GM12878 (cell line): ENCODE results near the gene KLF12. TPM values are rescaled to one million over a fixed set of nuclear protein-coding genes. Genes with fewer than 3 reads are reported as not detected.

Experiments used
- ATAC-seq: fragments of 200-7000 bp; cut with Tn5 transposase; 3 replicates; pipeline ENCODE4 v1.9.1; 2020; ENCODE audit warnings: mild to moderate bottlenecking, moderate library complexity
- BruUV-seq: library from RNA; stranded (reverse); fragments of 400-500 nt; replicated peaks from 2 replicates; lab custom pipeline; 2021; lab: Mats Ljungman, UMichigan
- CTCF ChIA-PET: fragments of 300-600 bp; sonication (Branson Sonifier 250); formaldehyde crosslinking; extraction: SDS; loops from one replicate; lab custom pipeline; 2021; ENCODE audit warnings: inconsistent platforms; lab: Yijun Ruan, JAX
- POLR2A ChIA-PET: fragments of 350-600 bp; formaldehyde crosslinking; extraction: SDS; loops from one replicate; lab custom pipeline; 2021; ENCODE audit warnings: inconsistent platforms; lab: Charles Lee
- RAD21 ChIA-PET: fragments of 300-600 bp; sonication (Branson Sonifier 250); formaldehyde crosslinking; loops from one replicate; lab custom pipeline; 2023; ENCODE audit warnings: antibody characterized with exemption; ENCODE audit not compliant: unreplicated experiment; lab: Charles Lee
- SMC1A ChIA-PET: fragments of 300-600 bp; sonication (Branson Sonifier 250); formaldehyde crosslinking; loops from one replicate; lab custom pipeline; 2023; ENCODE audit not compliant: unreplicated experiment, uncharacterized antibody; lab: Charles Lee
- DNase-seq: peaks from one replicate; pipeline ENCODE4 v3.0.0-alpha.2; 2011; ENCODE audit warnings: low read depth, low spot score
- FAIRE-seq: peaks from 3 replicates; lab custom pipeline; 2011; peaks lifted over from hg19 to GRCh38; lab: Jason Lieb, UNC
- H2AFZ ChIP-seq: 2 replicates; pipeline ENCODE4 v1.6.0; 2011; ENCODE audit warnings: low read depth, low read length, control low read depth; ENCODE audit not compliant: control insufficient read depth
- H3K27ac ChIP-seq: 2 replicates; pipeline ENCODE4 v1.5.1; 2011; ENCODE audit warnings: control low read depth; ENCODE audit not compliant: control insufficient read depth, insufficient read depth
- H3K27me3 ChIP-seq, 2 experiments: replicated peaks in 1 of 2; 2 replicates each; pipeline versions ENCODE4 v1.6.0 to v1.6.1; 2011; ENCODE audit warnings: low read length in 1 of 2; ENCODE audit not compliant: control insufficient read depth in 2 of 2, insufficient read depth in 2 of 2
- H3K36me3 ChIP-seq, 2 experiments: 2 replicates each; pipeline ENCODE4 v1.5.1; 2011; ENCODE audit warnings: low read length in 1 of 2; ENCODE audit not compliant: control insufficient read depth in 2 of 2, insufficient read depth in 2 of 2
- H3K4me1 ChIP-seq: 2 replicates; pipeline ENCODE4 v1.6.1; 2011; ENCODE audit warnings: mild to moderate bottlenecking, low read length, moderate library complexity, mixed read lengths; ENCODE audit not compliant: control insufficient read depth, insufficient read depth
- H3K4me2 ChIP-seq: 2 replicates; pipeline ENCODE4 v1.6.0; 2011; ENCODE audit warnings: control low read depth; ENCODE audit not compliant: control insufficient read depth, insufficient read depth
- H3K4me3 ChIP-seq: fragments of 200-600 bp; sonication (generic); 2 replicates; pipeline ENCODE4 v1.5.1; 2016
- H3K79me2 ChIP-seq: 2 replicates; pipeline ENCODE4 v1.6.0; 2011; ENCODE audit warnings: low read length; ENCODE audit not compliant: control insufficient read depth, insufficient read depth
- H3K9ac ChIP-seq: 2 replicates; pipeline ENCODE4 v1.8.0; 2011; ENCODE audit warnings: low read length, control low read depth, mixed read lengths; ENCODE audit not compliant: control insufficient read depth, insufficient read depth
- H3K9me3 ChIP-seq: replicated peaks from 3 replicates; pipeline ENCODE4 v1.5.1; 2011; ENCODE audit warnings: mild to moderate bottlenecking, low read length; ENCODE audit not compliant: control insufficient read depth, insufficient read depth
- H4K20me1 ChIP-seq: 2 replicates; pipeline ENCODE4 v1.6.0; 2011; ENCODE audit not compliant: control insufficient read depth, insufficient read depth
- POLR2AphosphoS2 ChIP-seq: IDR thresholded peaks from 2 replicates; pipeline ENCODE4 v1.6.1; 2011; ENCODE audit warnings: low read depth, mild to moderate bottlenecking, low read length, improper control_type of control experiment, moderate library complexity
- RAD21 ChIP-seq: IDR thresholded peaks from 2 replicates; pipeline ENCODE4 v1.6.1; 2011; ENCODE audit warnings: mild to moderate bottlenecking, low read depth, low read length, moderate library complexity; ENCODE audit not compliant: insufficient read depth
- SUZ12 ChIP-seq: fragments of 200-600 bp; sonication (generic); IDR thresholded peaks from one replicate; pipeline ENCODE4 v1.6.1; 2018; ENCODE audit warnings: antibody characterized with exemption, mild to moderate bottlenecking; ENCODE audit not compliant: unreplicated experiment
- WGBS: methylation state at CpG from one replicate; pipeline ENCODE4 v1.1.6; 2016; ENCODE audit warnings: low lambda C conversion rate; ENCODE audit not compliant: insufficient replicate concordance, insufficient coverage; ENCODE audit errors: missing lambda C conversion rate; 5-methylcytosine and 5-hydroxymethylcytosine counted together
- in situ Hi-C: fragments of 300-500 bp; cut with MboI; formaldehyde crosslinking; loops from 9 replicates; pipeline ENCODE4 v1.14.3; 2018; ENCODE audit warnings: mixed read lengths
- intact Hi-C: fragments of 100-400 bp; cut with micrococcal nuclease; formaldehyde crosslinking; loops from one replicate; pipeline ENCODE4 v1.14.2; 2022; ENCODE audit not compliant: unreplicated experiment
- polyA plus RNA-seq, 11 experiments: library from polyadenylated mRNA; depleted of rRNA in 4 of 11; unstranded in 6 of 11; stranded (reverse) in 5 of 11; fragments of >200 nt; fragmentation: Nextera tagmentation in 4 of 11; fragmentation: Illumina TruSeq in 1 of 11; extraction: Ambion mirVana in 4 of 11; extraction: Trizol in 1 of 11; gene quantifications; 1 replicate in 1 of 11; 2 replicates in 10 of 11; pipeline versions ENCODE4 v1.2.1 to v1.2.3, GENCODE V29; 2011 to 2016; ENCODE audit warnings: inconsistent platforms in 2 of 11, missing spikeins in 2 of 11, low read depth in 1 of 11
- total RNA-seq, 4 experiments: library from RNA; depleted of rRNA in 3 of 4; stranded (reverse); fragments of >200 nt in 3 of 4; fragmentation: Illumina TruSeq in 1 of 4; extraction: Trizol in 1 of 4; gene quantifications; 2 replicates each; pipeline versions ENCODE4 v1.2.1 to v1.2.3, GENCODE V29; 2013 to 2021
- TF ChIP-seq, protein P1 (sequence below): fragments of 150-350 bp; IDR thresholded peaks from 2 replicates; pipeline ENCODE4 v1.6.1; 2016; ENCODE audit warnings: low read depth, low read length

Gene KLF12
- total and polyA plus RNA-seq, 10 of the 15 experiments (the other 5 are each of a cell fraction or from before 2014, with no cell fraction given) = 0.11 to 11.4 (median 0.98) TPM

DNA sequence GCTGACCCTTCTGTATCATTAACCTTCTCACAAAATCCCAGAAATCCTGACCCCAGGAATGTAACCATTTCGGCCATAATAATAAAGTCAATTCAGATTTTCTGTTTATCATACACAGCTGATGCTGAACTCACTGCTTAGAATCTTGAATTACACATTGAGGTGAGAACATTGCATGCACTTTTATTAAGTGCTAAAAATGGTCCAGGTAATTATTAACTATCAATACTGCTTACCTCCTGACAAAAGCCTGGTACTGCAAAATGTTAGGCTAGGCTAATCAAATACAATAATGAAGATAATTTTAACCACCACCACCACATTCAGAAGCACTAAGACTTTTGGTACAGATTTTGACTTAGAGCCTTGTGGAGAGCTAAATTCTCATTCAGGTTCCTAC, 36.1 kb downstream of the KLF12 start:
- Histone ChIP-seq H3K36me3 (no peaks in the 10 kb centered on the region), H3K4me1 (no peaks in the 10 kb centered on the region), H3K27me3 (no peaks in the 10 kb centered on the region), H3K4me3 (no peak overlapping the region), H3K27ac (no peak overlapping the region)
- 94% methylated on average over 1 of the region's 1 CpG for whole genome bisulfite sequencing
- BruUV-seq = no TSS peak
- TF ChIP-seq POLR2AphosphoS2 = no peak
- TF ChIP-seq SUZ12 = no peak
- TF ChIP-seq, protein P1, sequence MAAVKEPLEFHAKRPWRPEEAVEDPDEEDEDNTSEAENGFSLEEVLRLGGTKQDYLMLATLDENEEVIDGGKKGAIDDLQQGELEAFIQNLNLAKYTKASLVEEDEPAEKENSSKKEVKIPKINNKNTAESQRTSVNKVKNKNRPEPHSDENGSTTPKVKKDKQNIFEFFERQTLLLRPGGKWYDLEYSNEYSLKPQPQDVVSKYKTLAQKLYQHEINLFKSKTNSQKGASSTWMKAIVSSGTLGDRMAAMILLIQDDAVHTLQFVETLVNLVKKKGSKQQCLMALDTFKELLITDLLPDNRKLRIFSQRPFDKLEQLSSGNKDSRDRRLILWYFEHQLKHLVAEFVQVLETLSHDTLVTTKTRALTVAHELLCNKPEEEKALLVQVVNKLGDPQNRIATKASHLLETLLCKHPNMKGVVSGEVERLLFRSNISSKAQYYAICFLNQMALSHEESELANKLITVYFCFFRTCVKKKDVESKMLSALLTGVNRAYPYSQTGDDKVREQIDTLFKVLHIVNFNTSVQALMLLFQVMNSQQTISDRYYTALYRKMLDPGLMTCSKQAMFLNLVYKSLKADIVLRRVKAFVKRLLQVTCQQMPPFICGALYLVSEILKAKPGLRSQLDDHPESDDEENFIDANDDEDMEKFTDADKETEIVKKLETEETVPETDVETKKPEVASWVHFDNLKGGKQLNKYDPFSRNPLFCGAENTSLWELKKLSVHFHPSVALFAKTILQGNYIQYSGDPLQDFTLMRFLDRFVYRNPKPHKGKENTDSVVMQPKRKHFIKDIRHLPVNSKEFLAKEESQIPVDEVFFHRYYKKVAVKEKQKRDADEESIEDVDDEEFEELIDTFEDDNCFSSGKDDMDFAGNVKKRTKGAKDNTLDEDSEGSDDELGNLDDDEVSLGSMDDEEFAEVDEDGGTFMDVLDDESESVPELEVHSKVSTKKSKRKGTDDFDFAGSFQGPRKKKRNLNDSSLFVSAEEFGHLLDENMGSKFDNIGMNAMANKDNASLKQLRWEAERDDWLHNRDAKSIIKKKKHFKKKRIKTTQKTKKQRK = no peak
- no peak for TF ChIP-seq RAD21
- TF ChIP-seq, all 136 proteins: peak for 0
- DNase-seq (no peak), FAIRE-seq (no peak), ATAC-seq (no peak)
- ChIA-PET CTCF (no interaction called here), RAD21 (no interaction called here), POLR2A (no interaction called here), SMC1A (interaction anchor here (0.6 to 1.7 kb wide), 2 partner anchors 9 to 261 kb away, joined by 3 read pairs; no protein-coding TSS in a partner anchor)
- Histone ChIP-seq H4K20me1 (no peaks in the 10 kb centered on the region), H3K79me2 (no peaks in the 10 kb centered on the region), H2AFZ (no peak overlapping the region), H3K4me2 (no peak overlapping the region), H3K9me3 (no peaks in the 10 kb centered on the region), H3K9ac (no peak overlapping the region)
- intact Hi-C loops = no loop called here
- in situ Hi-C loops = no loop called here
